CD14-positive monocyte (primary cell): ENCODE results near the gene C19orf44. TPM values are rescaled to one million over a fixed set of nuclear protein-coding genes. Genes with fewer than 3 reads are reported as not detected.

Experiments
- DNase-seq, 3 donors: peaks; one replicate each; pipeline ENCODE4 v3.0.0-alpha.2; 2011 to 2022
- H2AFZ ChIP-seq: 2 replicates; pipeline ENCODE4 v1.6.0; 2012; ENCODE audit warnings: mild to moderate bottlenecking, low read depth, low read length, inconsistent platforms; ENCODE audit not compliant: insufficient read depth, poor library complexity, severe bottlenecking
- H3K27ac ChIP-seq, 2 donors: 1 replicate in 1 of 2; 2 replicates in 1 of 2; pipeline ENCODE4 v1.5.1; 2012 to 2013; ENCODE audit warnings: low read length in 2 of 2, control low read depth in 1 of 2, inconsistent platforms in 1 of 2, low read depth in 1 of 2, mild to moderate bottlenecking in 1 of 2
- H3K27me3 ChIP-seq, 2 donors: one replicate each; pipeline versions ENCODE4 v1.6.0 to v1.6.1; 2011 to 2013; ENCODE audit warnings: low read length in 2 of 2; ENCODE audit not compliant: control insufficient read depth in 2 of 2, insufficient read depth in 2 of 2
- H3K36me3 ChIP-seq, 2 donors: replicated peaks in 1 of 2; 1 replicate in 1 of 2; 2 replicates in 1 of 2; pipeline versions ENCODE4 v1.5.1 to v1.6.1; 2012 to 2013; ENCODE audit warnings: low read length in 2 of 2, control low read depth in 1 of 2, inconsistent platforms in 1 of 2, mild to moderate bottlenecking in 1 of 2; ENCODE audit not compliant: insufficient read depth in 2 of 2, control insufficient read depth in 1 of 2
- H3K4me1 ChIP-seq, 2 donors: 1 replicate in 1 of 2; 2 replicates in 1 of 2; pipeline versions ENCODE4 v1.5.1 to v1.6.1; 2012 to 2013; ENCODE audit warnings: low read length in 2 of 2, control low read depth in 1 of 2, inconsistent platforms in 1 of 2, mild to moderate bottlenecking in 1 of 2, moderate library complexity in 1 of 2; ENCODE audit not compliant: insufficient read depth in 2 of 2, control insufficient read depth in 1 of 2
- H3K4me2 ChIP-seq: replicated peaks from 2 replicates; pipeline ENCODE3; 2012; ENCODE audit warnings: low read length, moderate library complexity, mild to moderate bottlenecking; ENCODE audit not compliant: poor library complexity, severe bottlenecking; ENCODE audit errors: extremely low read depth
- H3K4me3 ChIP-seq, 3 experiments: fragments of 200-600 bp in 1 of 3; sonication (generic) in 1 of 3; replicated peaks in 1 of 3; 1 replicate in 2 of 3; 2 replicates in 1 of 3; pipeline ENCODE4 v1.5.1; 2011 to 2013; ENCODE audit warnings: low read length in 3 of 3, mild to moderate bottlenecking in 3 of 3, control low read depth in 2 of 3, low read depth in 2 of 3, inconsistent platforms in 1 of 3, moderate library complexity in 1 of 3
- H3K79me2 ChIP-seq: 2 replicates; pipeline ENCODE4 v1.6.0; 2012; ENCODE audit warnings: mild to moderate bottlenecking, control low read depth, inconsistent platforms, low read length, moderate library complexity; ENCODE audit not compliant: insufficient read depth
- H3K9ac ChIP-seq: 2 replicates; pipeline ENCODE4 v1.6.0; 2017; ENCODE audit warnings: low read length, mild to moderate bottlenecking; ENCODE audit not compliant: insufficient read depth, poor library complexity, severe bottlenecking
- H3K9me3 ChIP-seq, 2 donors: replicated peaks in 1 of 2; 1 replicate in 1 of 2; 2 replicates in 1 of 2; pipeline versions ENCODE4 v1.5.1 to v1.6.1; 2012 to 2013; ENCODE audit warnings: low read length in 2 of 2, control low read depth in 1 of 2; ENCODE audit not compliant: control insufficient read depth in 1 of 2, insufficient read depth in 1 of 2
- H4K20me1 ChIP-seq: 2 replicates; pipeline ENCODE4 v1.6.0; 2012; ENCODE audit warnings: mild to moderate bottlenecking, low read length, control low read depth, moderate library complexity; ENCODE audit not compliant: insufficient read depth
- H3K27ac Mint-ChIP-seq, 7 donors: one replicate each; pipeline ENCODE4 v1.8.0; 2020; ENCODE audit warnings: mild to moderate bottlenecking in 7 of 7, mixed read lengths in 7 of 7, moderate library complexity in 6 of 7, inconsistent platforms in 2 of 7
- H3K27me3 Mint-ChIP-seq, 3 donors: one replicate each; pipeline ENCODE4 v1.8.0; 2021 to 2022; ENCODE audit warnings: low read depth in 3 of 3, mild to moderate bottlenecking in 3 of 3, mixed read lengths in 3 of 3, moderate library complexity in 3 of 3, inconsistent platforms in 1 of 3
- H3K36me3 Mint-ChIP-seq, 2 donors: one replicate each; pipeline ENCODE4 v1.8.0; 2020; ENCODE audit warnings: mixed read lengths in 2 of 2, inconsistent platforms in 1 of 2, mild to moderate bottlenecking in 1 of 2
- H3K4me1 Mint-ChIP-seq: one replicate; pipeline ENCODE4 v1.8.0; 2020; ENCODE audit warnings: mild to moderate bottlenecking, mixed read lengths
- H3K4me3 Mint-ChIP-seq, 2 donors: one replicate each; pipeline ENCODE4 v1.8.0; 2020; ENCODE audit warnings: mild to moderate bottlenecking in 2 of 2, mixed read lengths in 2 of 2, moderate library complexity in 1 of 2
- H3K9me3 Mint-ChIP-seq, 7 donors: one replicate each; pipeline ENCODE4 v1.8.0; 2020 to 2022; ENCODE audit warnings: mixed read lengths in 7 of 7, mild to moderate bottlenecking in 6 of 7, moderate library complexity in 6 of 7, inconsistent platforms in 2 of 7
- CTCF ChIP-seq: fragments of 200-600 bp; IDR thresholded peaks from one replicate; pipeline ENCODE4 v1.8.0; 2022; ENCODE audit warnings: antibody characterized with exemption, mild to moderate bottlenecking
- WGBS: methylation state at CpG from one replicate; pipeline ENCODE4 v1.1.5; 2013; ENCODE audit warnings: missing lambda C conversion rate; ENCODE audit not compliant: insufficient coverage; 5-methylcytosine and 5-hydroxymethylcytosine counted together
- intact Hi-C, 2 donors: fragments of 100-400 bp; cut with micrococcal nuclease; formaldehyde crosslinking; loops; one replicate each; pipeline versions ENCODE4 v1.15.0 to v1.15.1; 2023
- polyA plus RNA-seq, 3 donors: library from polyadenylated mRNA; depleted of rRNA in 1 of 3; unstranded in 2 of 3; stranded (reverse) in 1 of 3; fragments of 300-500 nt in 2 of 3; fragments of >200 nt in 1 of 3; fragmentation: Illumina TruSeq in 2 of 3; gene quantifications; 1 replicate in 2 of 3; 2 replicates in 1 of 3; pipeline ENCODE4 v1.2.3, GENCODE V29; 2012 to 2021

Gene C19orf44
- polyA plus RNA-seq, 3 donors, result 0.58 to 0.65 TPM; not detected in 1

GRCh38 chr19:16449330-16449961 is 46.7 kb upstream of the C19orf44 start:
- peaks cover 69% of the 10 kb centered on the region for H3K4me1 Mint-ChIP-seq
- Histone ChIP-seq H3K27ac (peak overlapping the region; percentile 54 to 81), H3K9me3 (no peaks in the 10 kb centered on the region), H3K27me3 (no peaks in the 10 kb centered on the region), H3K4me3 (peak overlapping the region in 1 of 3 experiments; percentile 7), H3K36me3 (no peaks in the 10 kb centered on the region), H3K9ac (peak overlapping the region; percentile 5), H3K79me2 (peaks cover 92% of the 10 kb centered on the region), H2AFZ (no peak overlapping the region), H3K4me2 (peak overlapping the region; percentile 46), H3K4me1 (peaks cover 58 to 62% of the 10 kb centered on the region in 2 donors), H4K20me1 (peaks cover 12% of the 10 kb centered on the region)
- WGBS, result 0% methylated on average over 3 of the region's 6 CpGs
- peak overlapping the region; percentile 92 to 99 (median 96) for H3K27ac Mint-ChIP-seq
- H3K27me3 Mint-ChIP-seq, result no peaks in the 10 kb centered on the region
- intact Hi-C loops, result loop anchor here in 1 of 2 donors (5.0 to 10.0 kb wide), 3 partner anchors 48 to 135 kb away; partner anchors contain the start of genes C19orf44 and CALR3
- DNase-seq, result peak; percentile 86 to 96 (median 88)
- H3K9me3 Mint-ChIP-seq, result peaks cover 3 to 7% (median 5%) of the 10 kb centered on the region in 7 donors
- peaks cover 3 to 6% of the 10 kb centered on the region in 2 donors for H3K36me3 Mint-ChIP-seq
- TF ChIP-seq CTCF, result no peak
- H3K4me3 Mint-ChIP-seq, result peak overlapping the region; percentile 14 to 50

- H2AFZ ChIP-seq, result no peak overlapping the region
- peaks cover 33 to 40% of the 10 kb centered on the region in 2 donors for H3K4me1 ChIP-seq
- H3K27ac ChIP-seq, result no peak overlapping the region
- H3K4me1 Mint-ChIP-seq, result peaks cover 54% of the 10 kb centered on the region
- peaks cover 0 to under 1% (median 0%) of the 10 kb centered on the region in 3 donors for H3K27me3 Mint-ChIP-seq
- peak overlapping the region in 1 of 7 donors; percentile 66 for H3K27ac Mint-ChIP-seq
- peaks cover 36% of the 10 kb centered on the region for H4K20me1 ChIP-seq
- DNase-seq, result no peak
- H3K9me3 ChIP-seq, result no peaks in the 10 kb centered on the region
- no peak overlapping the region for H3K4me2 ChIP-seq
- H3K36me3 Mint-ChIP-seq, result peaks cover 2 to 16% of the 10 kb centered on the region in 2 donors
- H3K9me3 Mint-ChIP-seq, result peaks cover 3 to 7% (median 5%) of the 10 kb centered on the region in 7 donors
- WGBS, result 90% methylated on average over 5 of the region's 8 CpGs
- intact Hi-C loops, result no loop called here
- H3K4me3 Mint-ChIP-seq, result no peak overlapping the region
- peaks cover 94% of the 10 kb centered on the region for H3K79me2 ChIP-seq
- no peak overlapping the region for H3K9ac ChIP-seq
- no peak for TF ChIP-seq CTCF
- H3K4me3 ChIP-seq, result no peak overlapping the region
- no peaks in the 10 kb centered on the region for H3K27me3 ChIP-seq
- H3K36me3 ChIP-seq, result no peaks in the 10 kb centered on the region
Measured at GRCh38 chr19:16452325-16452724, 43.9 kb upstream of the C19orf44 start.
